ENCODE results near the gene GNG8.
"Not testable (repeated sequence)": the region's sequence is repeated elsewhere in the genome, so short reads cannot be mapped to it uniquely, and the experiment has no call there.

Gene GNG8

DNA sequence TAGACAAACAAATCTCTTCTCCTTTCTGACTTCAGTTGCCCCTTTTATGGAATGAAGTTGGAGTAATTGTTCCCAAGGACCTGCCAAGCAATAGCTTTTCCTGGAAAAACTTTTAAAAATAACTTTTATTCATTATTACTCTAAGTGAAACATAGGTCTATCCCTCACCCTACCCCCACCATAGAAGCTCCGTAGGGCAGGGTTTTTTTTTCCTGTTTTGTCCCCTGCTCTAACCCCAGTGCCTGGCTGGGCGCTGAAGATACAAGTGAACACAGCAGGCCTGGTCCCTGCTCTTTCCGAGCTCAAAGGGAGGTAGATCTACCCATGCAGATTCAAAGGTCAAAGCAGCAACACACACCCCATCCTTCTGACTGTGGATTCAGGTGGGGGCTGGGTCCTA is 8.7 kb upstream of the GNG8 start:
- no peak for DNase-seq

DNA sequence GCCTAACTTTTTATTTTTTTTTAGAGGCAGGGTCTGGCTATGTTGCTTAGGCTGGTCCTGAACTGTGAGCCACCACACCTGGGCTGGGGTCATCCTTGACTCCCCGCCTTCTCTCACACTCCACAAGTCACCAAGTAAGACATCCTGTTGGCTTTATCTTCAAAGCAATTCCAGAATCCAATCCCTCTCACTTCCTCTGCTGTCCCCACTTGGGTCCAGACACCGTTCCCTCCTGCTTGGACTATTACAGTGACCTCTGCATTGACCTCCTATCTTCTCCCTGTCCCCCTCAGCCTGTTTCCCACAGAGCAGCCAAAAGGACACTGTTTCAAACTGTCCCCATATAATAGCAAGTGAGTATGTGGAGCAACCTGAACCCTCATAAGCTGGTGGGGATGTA is 4.7 kb upstream of the GNG8 start:
- no peak for DNase-seq

GRCh38 chr19:46639358-46640182 is 3.6 kb upstream of the GNG8 start:
- DNase-seq, result no peak

DNA sequence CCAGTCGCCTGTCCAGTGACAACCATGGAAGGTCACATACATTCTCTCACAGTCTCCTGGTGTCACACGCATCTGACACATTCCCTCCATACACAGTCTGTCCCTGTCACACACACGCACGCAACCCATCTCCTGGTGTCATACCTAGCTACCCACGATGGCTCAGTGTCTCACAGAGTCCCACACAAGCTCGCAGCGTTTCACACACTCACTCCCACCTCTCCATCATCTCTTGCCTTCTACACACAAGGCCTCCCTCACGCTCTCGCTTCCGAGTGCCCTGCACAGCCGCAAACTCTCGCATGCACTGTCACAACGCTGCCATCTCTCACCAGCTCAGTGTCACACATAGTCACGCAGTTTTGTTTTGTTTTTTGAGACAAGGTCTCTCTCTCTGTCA is 1.2 kb upstream of the GNG8 start:
- no peak for DNase-seq

- no peak for DNase-seq
These were observed 1.3 kb downstream of the GNG8 start for GRCh38 chr19:46634656-46635218.

DNA sequence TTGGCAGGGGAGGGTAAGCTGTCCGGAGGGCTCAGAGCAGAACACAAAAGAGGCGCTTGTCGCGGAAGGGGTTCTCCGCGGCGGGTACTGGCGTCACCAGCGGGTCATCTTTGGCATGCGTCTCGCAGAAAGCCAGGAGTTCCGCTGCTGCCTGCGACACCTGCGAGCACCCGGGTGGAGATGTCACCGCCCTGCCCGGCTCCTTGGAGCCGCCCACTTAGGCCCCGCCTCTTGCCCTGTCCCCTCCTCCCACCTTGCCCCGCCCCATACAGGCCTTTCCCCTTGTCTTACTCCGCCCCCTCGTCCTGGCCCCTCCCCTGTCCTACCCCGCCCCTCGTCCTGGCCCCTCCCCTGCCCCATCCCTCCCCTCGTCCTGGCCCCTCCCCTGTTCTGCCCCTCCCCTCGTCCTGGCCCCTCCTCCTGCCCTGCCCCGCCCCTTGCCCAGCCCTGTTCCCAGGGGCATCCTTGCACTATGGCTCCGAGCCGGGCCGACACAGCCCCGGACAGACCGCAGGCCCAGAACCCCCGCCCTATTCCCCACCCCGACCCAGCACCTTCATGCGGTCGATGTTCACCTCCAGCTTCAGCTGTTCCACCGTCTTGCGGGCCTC is 1.9 kb downstream of the GNG8 start:
- peak; percentile 97 to 99 for DNase-seq

GRCh38 chr19:46633130-46633529 is 2.9 kb downstream of the GNG8 start:
- no peak for DNase-seq

GRCh38 chr19:46631481-46631880 is 4.5 kb downstream of the GNG8 start:
- no peak for DNase-seq

DNA sequence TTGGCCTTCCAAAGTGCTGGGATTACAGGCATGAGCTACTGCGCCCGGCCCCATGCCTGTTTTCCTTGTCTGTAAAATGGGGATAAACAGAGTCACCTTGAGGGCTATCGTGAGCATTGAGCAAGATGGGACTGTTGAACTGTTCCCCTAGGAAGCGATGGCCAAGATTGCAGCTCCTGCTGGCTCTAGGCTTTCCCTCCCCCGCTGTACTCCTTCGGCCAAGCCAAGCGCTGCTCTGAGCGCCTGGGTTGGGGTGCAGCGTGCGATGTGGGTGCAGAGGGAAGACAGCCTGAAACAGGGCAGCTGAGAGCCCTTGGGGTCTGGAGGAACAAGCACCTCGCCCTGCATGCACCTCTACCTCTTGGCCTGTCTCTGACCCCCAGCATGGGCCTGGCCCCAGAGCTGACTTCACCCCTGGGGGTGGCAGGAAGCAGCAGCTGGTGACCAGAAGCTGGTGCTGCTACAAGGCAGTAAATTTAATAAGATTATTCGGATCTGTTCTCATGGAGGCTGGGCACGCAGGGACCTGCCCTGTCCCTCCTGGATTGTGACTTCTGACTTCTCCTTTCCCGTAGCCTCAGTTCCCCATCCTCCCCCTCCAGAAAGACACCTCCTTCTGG is 5.3 kb downstream of the GNG8 start:
- DNase-seq, result no peak

DNA sequence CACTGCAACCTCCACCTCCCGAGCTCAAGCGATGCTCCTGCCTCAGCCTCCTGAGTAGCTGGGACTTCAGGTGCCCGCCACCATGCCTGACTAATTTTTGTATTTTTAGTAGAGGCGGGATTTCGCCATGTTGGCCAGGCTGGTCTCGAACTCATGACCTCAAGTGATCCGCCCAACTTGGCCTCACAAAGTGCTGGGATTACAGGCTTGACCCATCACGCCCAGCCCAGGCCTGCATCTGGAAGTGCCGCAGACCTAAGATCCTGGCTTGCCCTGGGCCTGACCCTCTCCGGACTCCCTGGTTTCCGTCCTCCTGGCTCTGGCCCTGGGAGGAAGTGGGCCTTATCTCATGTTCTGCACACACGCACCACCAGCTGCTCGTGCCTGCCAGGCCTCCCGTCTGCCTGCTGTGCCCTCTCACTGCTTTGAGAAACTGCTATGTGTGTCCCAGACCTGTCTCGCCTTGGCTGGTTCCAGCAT is 6.4 kb downstream of the GNG8 start:
- DNase-seq, result no peak

- not testable (repeated sequence) for DNase-seq
These were observed 7.0 kb downstream of the GNG8 start for GRCh38 chr19:46628970-46629369.

DNA sequence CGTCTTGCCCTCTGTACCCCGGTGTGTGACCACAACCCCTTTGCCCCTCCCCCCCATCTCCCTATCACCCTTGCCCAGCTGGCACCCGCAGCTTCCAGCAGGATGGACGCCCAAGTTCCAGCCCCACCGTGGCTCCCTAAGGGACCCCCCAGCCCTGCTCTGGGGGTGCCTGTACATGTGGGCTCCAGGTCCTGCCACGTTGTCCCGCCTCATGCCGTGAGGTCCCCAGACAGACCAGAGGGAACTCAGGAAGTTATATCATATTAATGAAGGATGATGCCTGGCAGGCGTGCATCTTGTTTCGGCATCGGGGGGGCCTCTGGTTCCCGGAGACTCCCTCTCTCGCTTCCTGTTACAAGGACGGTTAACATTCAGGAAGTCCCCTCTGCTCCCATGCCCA is 9.6 kb downstream of the GNG8 start:
- DNase-seq, result no peak

DNA sequence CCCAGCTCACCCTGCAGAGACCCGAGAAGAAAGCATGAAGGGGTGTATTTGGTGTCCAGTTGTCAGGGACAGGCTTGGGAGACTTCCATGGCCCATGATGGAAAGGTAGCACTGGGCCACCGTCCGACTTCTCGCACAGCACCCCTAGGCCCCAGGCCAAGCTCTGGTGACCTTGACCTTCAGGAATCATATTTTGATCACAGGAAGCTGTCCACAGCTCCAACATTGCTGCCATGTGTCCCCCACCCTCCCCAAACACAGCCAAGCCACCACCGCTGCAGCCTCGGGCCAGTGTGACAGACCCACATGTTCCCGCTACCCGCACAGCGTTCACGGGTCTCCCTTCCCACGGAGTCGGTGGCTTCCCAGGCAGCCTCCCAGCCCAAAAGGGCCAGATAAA is 10.3 kb downstream of the GNG8 start:
- no peak for DNase-seq

DNA sequence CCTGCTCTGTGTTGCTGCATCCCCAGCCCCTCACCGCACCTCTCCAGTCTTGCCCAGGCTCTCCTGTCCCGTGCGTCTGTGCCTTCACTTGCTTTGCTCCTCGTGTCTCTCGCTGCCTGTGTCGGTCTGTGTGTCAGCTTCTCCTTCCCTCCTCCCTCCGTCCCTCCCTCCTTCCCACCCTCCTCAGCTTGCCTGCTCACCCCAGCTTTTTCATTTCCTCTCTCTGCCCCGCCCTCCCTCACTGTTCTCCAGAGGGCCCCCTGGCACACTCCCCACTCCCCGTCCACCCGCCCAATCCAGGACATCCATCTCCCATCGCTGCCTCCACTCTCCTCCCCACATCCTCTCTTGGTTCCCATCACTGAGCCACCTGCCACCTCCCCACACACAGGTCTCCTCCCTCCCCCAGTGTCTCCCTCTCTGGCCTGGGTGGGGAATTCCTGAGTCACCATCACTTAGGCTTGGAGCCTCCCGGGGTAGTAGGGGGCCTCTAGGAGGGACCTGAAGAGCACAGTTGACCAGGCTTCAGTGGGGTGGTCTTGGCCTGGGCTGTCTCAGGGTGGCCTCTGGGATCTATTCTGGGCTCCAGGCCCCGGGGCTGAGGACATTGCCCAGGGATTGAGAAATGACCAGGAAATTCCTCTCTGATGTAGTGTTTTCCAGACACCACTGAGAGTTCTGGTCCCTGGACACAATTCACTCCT is 10.9 kb downstream of the GNG8 start, which contains the start of gene PTGIR:
Gene PTGIR (minus strand): TSS at position 132 of the 704 bp plus-strand sequence. CDS start 864 bp downstream, outside the sequence.
- DNase-seq, result no peak

- DNase-seq, result no peak
These were observed 12.0 kb downstream of the GNG8 start for GRCh38 chr19:46623915-46624502.

- no peak for DNase-seq
These were observed 13.9 kb downstream of the GNG8 start for GRCh38 chr19:46622118-46622446.

DNA sequence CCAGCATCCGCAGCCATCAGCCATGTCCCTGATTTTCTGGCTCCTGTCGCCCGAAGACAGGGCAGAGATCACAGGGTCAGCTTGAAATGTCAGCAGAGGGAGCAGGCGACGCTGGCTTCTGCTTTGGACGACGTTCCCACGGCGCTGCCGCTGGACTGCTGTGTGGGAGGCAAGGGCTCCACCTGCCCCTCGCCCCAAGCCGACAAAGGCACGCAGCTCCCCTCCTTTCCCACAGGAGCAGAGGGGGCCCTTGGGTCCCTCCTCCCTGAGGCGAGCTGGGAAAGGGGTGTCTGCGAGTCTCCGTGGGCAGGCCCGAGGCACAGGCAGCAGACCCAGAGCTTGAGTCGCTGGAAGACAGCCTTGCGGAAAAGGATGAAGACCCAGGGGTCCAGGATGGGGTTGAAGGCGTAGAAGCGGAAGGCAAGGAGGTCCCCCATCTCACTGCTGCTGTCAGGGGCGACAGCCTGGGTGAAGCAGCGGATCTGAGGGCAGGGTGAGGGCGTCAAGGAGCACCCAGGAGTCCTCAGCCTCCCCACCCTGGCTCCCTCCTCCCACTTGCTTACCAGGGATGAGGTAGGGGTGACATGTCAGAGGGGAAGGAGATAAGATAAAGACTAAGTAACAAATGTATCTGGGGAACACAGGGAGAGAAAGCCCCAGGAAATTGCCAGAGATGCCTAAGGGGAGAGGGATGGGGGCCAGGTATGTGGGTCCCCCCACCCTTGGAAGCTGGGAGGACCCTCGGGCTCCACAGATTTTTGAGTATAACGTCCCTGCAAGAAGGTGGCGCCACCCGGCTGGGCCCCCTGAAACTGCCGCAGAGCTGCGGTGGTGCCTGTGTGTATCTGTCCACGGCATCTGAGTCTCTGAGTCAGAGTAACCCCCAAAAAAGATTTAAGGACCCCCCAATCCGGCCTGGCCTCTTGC is 14.5 kb downstream of the GNG8 start:
- no peak for DNase-seq

GRCh38 chr19:46620716-46621115 is 15.3 kb downstream of the GNG8 start:
- no peak for DNase-seq

DNA sequence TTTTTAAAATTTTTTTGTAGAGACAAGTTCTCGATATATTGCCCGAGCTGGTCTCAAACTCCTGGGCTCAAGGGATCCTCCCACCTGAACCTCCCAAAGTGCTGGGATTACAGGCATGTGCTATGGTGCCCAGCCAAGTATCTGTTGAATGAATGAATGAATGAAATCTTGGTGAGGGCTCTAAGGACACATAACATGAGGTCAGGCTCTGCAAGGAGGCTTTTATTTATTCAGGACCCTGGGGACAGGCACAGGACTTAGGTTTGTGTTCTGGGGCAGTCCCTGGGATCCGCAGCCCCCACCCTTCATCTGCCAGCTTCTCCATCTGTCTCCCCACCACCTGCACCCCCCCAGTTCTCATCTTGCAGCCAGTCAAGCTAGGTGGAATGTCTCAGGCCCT is 15.7 kb downstream of the GNG8 start:
- no peak for DNase-seq

DNA sequence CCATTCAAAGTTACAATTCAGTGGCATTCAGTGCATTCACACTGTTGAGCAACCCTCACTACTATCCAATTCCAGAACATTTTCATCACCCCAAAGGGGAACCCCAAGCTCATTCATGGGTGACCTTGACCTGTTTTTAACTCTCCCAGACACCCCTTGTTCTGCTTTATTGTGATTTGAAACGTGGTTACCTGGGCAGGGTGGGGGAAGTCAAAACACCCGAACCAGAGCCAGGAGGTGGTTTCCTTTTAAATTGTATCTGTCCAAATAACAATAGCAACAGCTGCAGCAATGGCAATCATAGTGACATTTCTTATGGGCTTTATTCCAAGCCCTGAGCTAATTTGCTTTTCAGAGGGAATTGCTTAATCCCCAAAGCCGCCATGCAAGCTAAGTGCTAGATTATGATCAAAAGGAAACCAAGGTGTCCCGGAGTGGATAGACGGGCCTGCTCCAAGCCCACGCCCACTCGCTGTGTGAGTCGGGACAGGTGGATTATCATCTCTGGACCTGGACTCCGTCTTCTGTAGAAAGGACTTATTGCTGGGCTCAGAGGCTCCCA is 17.3 kb downstream of the GNG8 start:
- no peak for DNase-seq

- no peak for DNase-seq
These were observed 18.4 kb downstream of the GNG8 start for GRCh38 chr19:46617601-46618000.

Data from stimulated activated CD4-positive, alpha-beta T cell treated with anti-CD3 and anti-CD28 coated beads, Interleukin-2, amount 100 ng/mL, for 48 hours (primary cell).